Stimulated activated naive CD8-positive, alpha-beta T cell treated with anti-CD3 and anti-CD28 coated beads, Interleukin-15, Interleukin-2, amounts not matched to agents 100 ng/mL and 50 ng/mL, for 24 hours (primary cell): ENCODE data around the gene ATP5PO.
A peak's percentile ranks its signal among the peaks of the same experiment; 100 is the strongest.
"Not testable (repeated sequence)": the region's sequence is repeated elsewhere in the genome, so short reads cannot be mapped to it uniquely, and the experiment has no call there.

Experiments used
- H3K27ac Mint-ChIP-seq: one replicate; pipeline ENCODE4 v1.8.0; 2021; ENCODE audit warnings: mild to moderate bottlenecking, mixed read lengths
- H3K27me3 Mint-ChIP-seq: one replicate; pipeline ENCODE4 v1.8.0; 2021; ENCODE audit warnings: mixed read lengths
- H3K36me3 Mint-ChIP-seq: one replicate; pipeline ENCODE4 v1.8.0; 2021; ENCODE audit warnings: low read depth, mixed read lengths
- H3K4me1 Mint-ChIP-seq: one replicate; pipeline ENCODE4 v1.8.0; 2021; ENCODE audit warnings: low read depth, mixed read lengths
- H3K4me3 Mint-ChIP-seq: one replicate; pipeline ENCODE4 v1.8.0; 2021; ENCODE audit warnings: mild to moderate bottlenecking, mixed read lengths
- H3K9me3 Mint-ChIP-seq: one replicate; pipeline ENCODE4 v1.8.0; 2021; ENCODE audit warnings: mixed read lengths

Gene ATP5PO

DNA sequence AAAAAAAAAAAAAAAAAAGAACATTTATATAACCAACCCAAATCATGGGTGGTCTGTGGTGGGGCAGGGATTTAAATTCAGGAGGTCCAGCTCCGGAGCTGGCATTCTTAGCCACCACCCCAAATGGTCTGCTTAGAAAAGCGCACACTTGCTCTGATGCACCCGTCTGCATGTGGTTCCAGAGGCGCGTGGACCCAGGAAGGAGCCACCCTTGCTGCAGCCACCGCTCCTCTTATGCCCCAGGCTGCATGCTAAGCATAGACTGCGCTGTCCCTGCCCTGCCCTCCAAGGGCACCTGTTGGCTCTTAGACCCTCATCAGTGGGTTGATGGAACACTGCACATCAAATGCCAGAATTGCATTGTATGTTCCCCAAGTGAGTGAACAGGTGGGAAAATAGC is 41.4 kb downstream of the ATP5PO start:
- H3K27ac Mint-ChIP-seq, result no peak overlapping the region
- H3K4me1 Mint-ChIP-seq, result no peaks in the 10 kb centered on the region
- H3K4me3 Mint-ChIP-seq, result no peak overlapping the region
- no peaks in the 10 kb centered on the region for H3K9me3 Mint-ChIP-seq
- H3K27me3 Mint-ChIP-seq, result no peaks in the 10 kb centered on the region
- no peaks in the 10 kb centered on the region for H3K36me3 Mint-ChIP-seq

GRCh38 chr21:33872881-33873515 is 42.6 kb downstream of the ATP5PO start:
- no peaks in the 10 kb centered on the region for H3K9me3 Mint-ChIP-seq
- H3K27ac Mint-ChIP-seq, result no peak overlapping the region
- H3K4me3 Mint-ChIP-seq, result no peak overlapping the region
- H3K36me3 Mint-ChIP-seq, result no peaks in the 10 kb centered on the region
- H3K27me3 Mint-ChIP-seq, result no peaks in the 10 kb centered on the region
- H3K4me1 Mint-ChIP-seq, result no peaks in the 10 kb centered on the region

DNA sequence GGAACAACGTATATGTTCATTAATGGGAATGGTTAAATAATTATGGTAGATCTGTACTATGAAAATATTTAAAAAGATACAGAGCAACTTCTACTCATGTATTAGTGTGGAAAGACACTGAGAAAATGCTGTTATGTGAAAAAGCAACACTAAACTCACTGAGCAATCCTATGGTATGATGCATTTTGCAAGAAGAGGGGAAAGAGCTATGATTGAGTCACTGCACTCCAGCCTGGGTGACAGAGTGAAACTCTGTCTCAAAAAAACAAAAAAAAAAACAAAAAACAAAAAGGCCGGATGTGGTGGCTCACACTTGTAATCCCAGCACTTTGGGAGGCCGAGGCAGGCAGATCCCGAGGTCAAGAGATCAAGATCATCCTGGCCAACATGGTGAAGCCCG is 44.4 kb downstream of the ATP5PO start:
- Mint-ChIP-seq H3K27ac (no peak overlapping the region), H3K27me3 (no peaks in the 10 kb centered on the region), H3K9me3 (no peaks in the 10 kb centered on the region)

DNA sequence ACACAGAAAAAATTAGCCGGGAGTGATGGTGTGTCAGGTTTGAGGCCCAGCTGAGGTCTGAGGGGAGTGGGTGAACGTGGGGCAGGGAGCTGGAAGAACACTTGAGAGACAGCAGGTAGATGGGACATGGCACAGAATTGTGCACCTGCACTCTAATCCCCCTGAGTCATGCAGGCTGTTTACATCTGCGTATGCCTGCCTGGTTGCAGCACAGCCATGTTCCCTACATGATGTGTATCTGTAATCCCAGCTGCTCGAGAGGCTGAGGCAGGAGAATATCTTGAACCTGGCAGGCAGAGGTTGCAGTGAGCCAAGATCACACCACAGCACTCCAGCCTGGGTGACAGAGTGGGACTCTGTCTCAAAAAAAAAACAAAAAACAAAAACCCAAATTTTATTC is 44.8 kb downstream of the ATP5PO start:
- Mint-ChIP-seq H3K27ac (no peak overlapping the region), H3K27me3 (no peaks in the 10 kb centered on the region), H3K36me3 (no peaks in the 10 kb centered on the region), H3K4me3 (no peak overlapping the region), H3K9me3 (no peaks in the 10 kb centered on the region), H3K4me1 (no peaks in the 10 kb centered on the region)

More for the DNA sequence above, 44.4 kb downstream of the ATP5PO start:
- Mint-ChIP-seq H3K4me1 (no peaks in the 10 kb centered on the region), H3K36me3 (no peaks in the 10 kb centered on the region), H3K4me3 (no peak overlapping the region)

- H3K9me3 Mint-ChIP-seq, result no peaks in the 10 kb centered on the region
- H3K36me3 Mint-ChIP-seq, result no peaks in the 10 kb centered on the region
- no peaks in the 10 kb centered on the region for H3K4me1 Mint-ChIP-seq
- no peaks in the 10 kb centered on the region for H3K27me3 Mint-ChIP-seq
- H3K27ac Mint-ChIP-seq, result no peak overlapping the region
- no peak overlapping the region for H3K4me3 Mint-ChIP-seq
Measured at GRCh38 chr21:33869873-33870272, 45.7 kb downstream of the ATP5PO start.

- H3K36me3 Mint-ChIP-seq, H3K27ac Mint-ChIP-seq: not testable (repeated sequence)
Measured at GRCh38 chr21:33867868-33868267, 47.7 kb downstream of the ATP5PO start.

DNA sequence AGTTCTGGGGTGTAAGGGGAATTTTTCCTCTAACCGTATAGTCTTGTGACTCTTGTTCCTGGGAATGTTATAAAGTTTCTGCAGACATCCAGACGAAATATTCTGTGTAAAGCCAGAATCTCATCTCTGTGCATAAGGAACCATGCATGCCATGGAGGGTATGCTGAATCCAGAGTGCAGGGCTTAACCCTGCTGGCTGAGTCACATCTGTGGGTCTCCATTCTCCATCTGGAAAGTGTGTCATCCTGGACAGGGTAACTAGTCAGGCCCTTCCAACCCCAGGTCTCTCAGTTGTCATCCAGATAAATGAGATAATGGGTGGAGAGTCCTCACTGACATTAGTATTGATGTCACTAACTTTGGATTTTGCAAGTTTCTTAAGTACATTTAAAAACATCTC is 48.8 kb downstream of the ATP5PO start:
- Mint-ChIP-seq H3K4me3 (no peak overlapping the region), H3K9me3 (no peaks in the 10 kb centered on the region), H3K36me3 (no peaks in the 10 kb centered on the region), H3K27ac (no peak overlapping the region), H3K27me3 (no peaks in the 10 kb centered on the region), H3K4me1 (no peaks in the 10 kb centered on the region)

More at GRCh38 chr21:33867868-33868267, 47.7 kb downstream of the ATP5PO start:
- not testable (repeated sequence) for H3K4me1 Mint-ChIP-seq, H3K27me3 Mint-ChIP-seq, H3K9me3 Mint-ChIP-seq
- peak overlapping the region; percentile 54 for H3K4me3 Mint-ChIP-seq

GRCh38 chr21:33865996-33866575 is 49.5 kb downstream of the ATP5PO start:
- Mint-ChIP-seq H3K9me3 (no peaks in the 10 kb centered on the region), H3K27ac (no peak overlapping the region), H3K36me3 (no peaks in the 10 kb centered on the region), H3K4me3 (no peak overlapping the region), H3K4me1 (no peaks in the 10 kb centered on the region), H3K27me3 (no peaks in the 10 kb centered on the region)

GRCh38 chr21:33865176-33865575 is 50.4 kb downstream of the ATP5PO start:
- Mint-ChIP-seq H3K9me3 (no peaks in the 10 kb centered on the region), H3K27ac (no peak overlapping the region), H3K27me3 (no peaks in the 10 kb centered on the region)

DNA sequence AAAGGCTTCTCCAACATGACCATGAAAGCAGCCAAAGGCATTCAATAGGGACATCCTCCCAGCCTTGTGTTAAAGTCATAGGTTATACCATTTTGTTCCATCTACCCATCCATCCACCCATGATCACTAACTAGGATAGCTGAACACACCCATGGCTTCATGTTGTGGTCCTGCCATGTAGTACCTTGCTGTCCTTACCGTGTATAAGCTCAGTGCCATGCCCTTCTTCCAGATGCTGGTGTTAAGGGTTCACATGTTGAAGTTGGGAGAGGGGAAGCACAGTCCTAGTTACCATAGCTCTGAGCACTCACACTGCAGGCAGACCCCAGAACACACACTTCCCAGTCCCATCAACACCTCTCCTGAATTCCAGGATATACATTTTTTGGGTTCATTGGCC is 51.5 kb downstream of the ATP5PO start:
- Mint-ChIP-seq H3K4me1 (no peaks in the 10 kb centered on the region), H3K27ac (no peak overlapping the region), H3K4me3 (no peak overlapping the region), H3K36me3 (no peaks in the 10 kb centered on the region), H3K27me3 (no peaks in the 10 kb centered on the region), H3K9me3 (no peaks in the 10 kb centered on the region)

More at GRCh38 chr21:33865176-33865575, 50.4 kb downstream of the ATP5PO start:
- no peaks in the 10 kb centered on the region for H3K36me3 Mint-ChIP-seq
- H3K4me3 Mint-ChIP-seq, result no peak overlapping the region
- no peaks in the 10 kb centered on the region for H3K4me1 Mint-ChIP-seq

- not testable (repeated sequence) for H3K4me3 Mint-ChIP-seq, H3K27ac Mint-ChIP-seq, H3K36me3 Mint-ChIP-seq, H3K4me1 Mint-ChIP-seq, H3K9me3 Mint-ChIP-seq, H3K27me3 Mint-ChIP-seq
Measured at GRCh38 chr21:33863191-33863590, 52.4 kb downstream of the ATP5PO start.

DNA sequence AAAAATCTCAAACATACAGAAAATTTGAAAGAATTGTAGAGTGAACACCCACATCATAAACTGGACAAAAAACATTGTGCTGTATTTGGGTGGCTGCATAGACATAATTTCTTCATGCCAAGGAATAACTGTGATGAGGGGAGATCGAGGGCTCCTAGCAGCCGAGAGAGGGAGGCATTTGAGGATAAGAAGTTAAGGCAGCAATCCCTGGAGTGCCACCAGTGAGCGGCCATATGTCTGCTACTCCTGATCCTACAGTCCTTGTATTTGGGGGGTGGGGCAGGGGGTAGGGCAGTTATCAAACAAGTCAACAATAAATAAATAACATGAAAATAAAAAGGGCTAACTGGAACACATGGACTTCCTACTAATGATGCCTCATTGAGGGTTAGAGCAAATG is 54.5 kb downstream of the ATP5PO start:
- H3K9me3 Mint-ChIP-seq, result no peaks in the 10 kb centered on the region
- H3K4me3 Mint-ChIP-seq, result no peak overlapping the region
- H3K27me3 Mint-ChIP-seq, result no peaks in the 10 kb centered on the region
- no peak overlapping the region for H3K27ac Mint-ChIP-seq
- H3K36me3 Mint-ChIP-seq, result no peaks in the 10 kb centered on the region
- H3K4me1 Mint-ChIP-seq, result no peaks in the 10 kb centered on the region

DNA sequence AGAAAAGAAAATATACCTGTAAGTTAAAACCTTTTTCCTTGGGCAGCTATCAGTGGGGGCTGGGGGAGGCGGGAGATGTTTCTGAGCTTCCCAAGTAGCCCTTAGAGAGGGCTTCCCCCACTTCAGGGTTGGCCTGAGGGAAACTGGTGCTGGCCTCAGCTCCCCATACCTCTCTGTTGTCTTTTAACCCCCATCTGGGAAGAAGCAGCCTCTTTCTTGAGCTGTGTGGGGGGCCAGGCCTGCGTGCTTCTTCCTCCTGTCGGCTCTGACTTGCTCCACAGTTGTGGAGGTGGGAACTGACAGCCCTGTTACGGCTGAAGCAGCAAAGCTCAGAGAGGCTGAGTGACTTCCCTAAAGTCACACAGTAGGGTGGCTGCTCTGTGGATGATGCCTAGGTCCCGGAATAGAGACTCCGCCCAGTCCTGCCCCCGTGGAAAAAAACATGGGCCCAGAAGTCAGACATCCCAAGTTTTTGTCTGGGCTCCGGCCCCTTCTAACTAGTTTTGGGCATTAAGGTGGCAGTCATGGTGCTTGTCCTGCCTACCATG is 55.2 kb downstream of the ATP5PO start:
- Mint-ChIP-seq H3K4me1 (no peaks in the 10 kb centered on the region), H3K4me3 (no peak overlapping the region), H3K27ac (no peak overlapping the region), H3K27me3 (no peaks in the 10 kb centered on the region), H3K9me3 (no peaks in the 10 kb centered on the region), H3K36me3 (no peaks in the 10 kb centered on the region)

- Mint-ChIP-seq H3K4me3 (no peak overlapping the region), H3K27me3 (no peaks in the 10 kb centered on the region), H3K9me3 (no peaks in the 10 kb centered on the region), H3K36me3 (no peaks in the 10 kb centered on the region), H3K27ac (no peak overlapping the region), H3K4me1 (no peaks in the 10 kb centered on the region)
Measured at GRCh38 chr21:33859373-33860102, 56.1 kb downstream of the ATP5PO start.

DNA sequence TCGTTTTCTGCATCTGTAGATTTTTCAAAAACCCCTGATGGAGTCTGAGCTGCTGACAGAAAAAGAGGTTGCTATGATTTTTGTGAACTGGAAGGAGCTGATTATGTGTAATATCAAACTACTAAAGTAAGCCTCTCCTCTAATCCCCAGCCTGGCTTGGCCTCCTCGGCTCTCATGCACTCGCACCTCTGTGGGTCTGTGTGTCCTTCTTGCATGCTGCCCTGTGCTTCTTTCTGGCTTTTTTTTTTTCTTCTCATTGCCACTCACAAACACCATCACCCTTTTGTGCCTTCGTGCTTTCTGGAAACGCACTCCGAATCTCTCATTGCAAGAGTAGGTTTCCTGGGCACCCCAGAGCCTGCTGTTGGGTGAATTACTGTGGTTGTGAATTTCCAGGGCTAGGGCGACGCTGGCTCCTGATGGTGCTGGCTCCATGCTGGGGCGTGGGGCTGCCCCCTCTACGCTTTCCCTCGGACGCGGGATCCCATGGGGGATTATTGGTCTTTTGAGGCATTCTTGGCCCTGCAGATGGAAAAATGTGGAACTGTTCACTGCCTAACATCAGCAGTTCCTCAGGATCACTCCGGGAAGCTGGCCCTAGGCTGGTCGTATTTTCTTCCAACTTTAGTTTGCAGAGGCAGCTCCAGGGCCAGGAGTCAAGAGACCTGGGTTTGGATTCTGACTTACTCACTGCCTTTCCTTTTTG is 56.8 kb downstream of the ATP5PO start:
- Mint-ChIP-seq H3K27me3 (no peaks in the 10 kb centered on the region), H3K4me3 (no peak overlapping the region), H3K27ac (no peak overlapping the region), H3K9me3 (no peaks in the 10 kb centered on the region), H3K4me1 (no peaks in the 10 kb centered on the region), H3K36me3 (no peaks in the 10 kb centered on the region)
